ENCODE measurements around the gene KRT35.

DNA sequence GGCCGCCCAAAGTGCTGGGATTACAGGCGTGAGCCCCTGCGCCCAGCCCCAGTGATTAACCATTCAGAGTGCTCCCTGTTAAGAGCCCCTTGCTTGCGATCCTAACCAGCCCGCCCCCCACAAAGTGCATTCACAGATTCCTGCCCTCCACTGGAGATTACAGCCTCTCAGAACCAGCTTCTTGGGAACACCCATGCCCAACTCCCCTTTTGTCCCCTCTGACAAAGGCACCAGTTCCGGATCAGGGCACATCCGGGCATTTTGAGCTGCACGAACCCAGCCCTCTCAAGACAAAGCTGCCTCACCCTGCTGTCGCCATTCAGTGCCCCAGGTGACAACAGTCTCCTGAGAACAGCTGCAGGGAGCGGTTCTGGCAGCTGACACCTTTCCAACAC, 48.0 kb upstream of the KRT35 start:
- TF ChIP-seq CTCF (IDR thresholded peaks at IDR 0.05; ENCODE audit: borderline replicate concordance, extremely low read depth, low read length, poor library complexity, severe bottlenecking) (no peak), EZH2 (IDR thresholded peaks at IDR 0.05; ENCODE audit: borderline replicate concordance, low read depth, low read length, severe bottlenecking) (no peak)

Measured in DND-41 (cell line).